Activated T-cell treated with anti-CD3 and anti-CD28 coated beads for 24 hours (primary cell): ENCODE results near the gene ELAVL3.
"Not testable (repeated sequence)": the region's sequence is repeated elsewhere in the genome, so short reads cannot be mapped to it uniquely, and the experiment has no call there.

Experiments used
- DNase-seq: peaks from one replicate; pipeline ENCODE4 v3.0.0-alpha.2; 2020; ENCODE audit warnings: low read depth

ELAVL3 gene

DNA sequence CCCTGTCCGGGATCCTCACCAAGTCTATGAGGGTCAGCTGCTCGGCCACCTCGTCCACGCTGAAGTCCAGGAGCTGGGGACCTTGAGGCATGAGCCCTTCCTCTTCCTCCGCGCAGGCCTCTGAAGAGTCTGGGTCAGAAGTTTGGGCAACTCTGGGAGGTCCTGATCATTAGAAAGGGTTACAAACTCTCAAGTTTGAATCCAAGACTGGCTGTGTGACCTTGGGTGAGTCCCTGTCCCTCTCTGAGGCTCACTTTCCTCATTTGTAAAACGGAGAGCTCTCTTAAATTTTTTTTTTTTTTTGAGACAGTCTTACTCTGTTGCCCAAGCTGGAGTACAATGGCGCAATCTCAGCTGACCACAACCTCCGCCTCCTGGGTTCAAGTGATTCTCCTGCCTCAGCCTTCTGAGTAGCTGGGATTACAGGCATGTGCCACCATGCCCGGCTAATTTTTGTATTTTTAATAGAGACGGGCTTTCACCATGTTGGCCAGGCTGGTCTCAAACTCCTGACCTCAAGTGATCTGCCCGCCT lies 74.1 kb downstream of the ELAVL3 start:
- DNase-seq = not testable (repeated sequence)

DNA sequence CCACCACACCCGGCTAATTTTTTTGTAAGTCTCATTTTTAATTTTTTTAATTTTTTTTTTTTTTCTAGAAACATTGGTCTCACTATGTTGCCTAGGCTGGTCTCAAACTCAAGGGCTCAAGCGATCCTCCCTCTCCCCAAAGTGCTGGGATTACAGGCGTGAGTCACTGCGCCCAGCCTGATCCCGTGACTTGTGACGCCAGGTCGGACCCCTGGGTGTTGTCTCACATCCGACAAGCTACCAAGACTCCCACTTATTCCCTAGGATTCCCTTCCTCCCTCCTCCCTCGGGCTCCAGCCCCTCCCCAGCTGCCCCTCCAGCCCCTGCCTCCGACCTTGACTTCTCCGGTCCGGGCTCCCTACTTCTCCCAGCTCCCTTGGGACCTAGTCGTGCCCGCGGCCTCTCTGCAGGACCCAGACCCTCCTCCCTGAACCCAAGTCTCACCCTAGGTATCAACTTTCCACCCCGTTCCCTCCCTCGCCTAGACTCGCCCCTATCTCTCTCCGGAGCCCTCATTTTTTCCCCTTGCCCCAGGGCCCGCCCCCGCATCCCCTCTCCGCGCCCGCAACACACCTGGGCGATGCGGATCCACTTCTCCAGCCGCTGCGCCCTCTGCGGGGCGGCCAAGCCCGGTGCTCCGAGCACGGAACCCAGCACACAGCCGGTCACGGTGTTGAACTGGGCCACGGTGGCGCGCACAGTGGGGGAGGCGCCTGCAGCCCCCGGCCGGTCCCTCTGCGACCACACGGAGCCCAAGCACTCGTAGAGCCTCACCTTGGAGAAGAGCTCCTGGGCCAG lies 74.8 kb downstream of the ELAVL3 start:
- DNase-seq = no peak

- no peak for DNase-seq
These were observed 76.1 kb downstream of the ELAVL3 start for GRCh38 chr19:11404588-11405222.

DNA sequence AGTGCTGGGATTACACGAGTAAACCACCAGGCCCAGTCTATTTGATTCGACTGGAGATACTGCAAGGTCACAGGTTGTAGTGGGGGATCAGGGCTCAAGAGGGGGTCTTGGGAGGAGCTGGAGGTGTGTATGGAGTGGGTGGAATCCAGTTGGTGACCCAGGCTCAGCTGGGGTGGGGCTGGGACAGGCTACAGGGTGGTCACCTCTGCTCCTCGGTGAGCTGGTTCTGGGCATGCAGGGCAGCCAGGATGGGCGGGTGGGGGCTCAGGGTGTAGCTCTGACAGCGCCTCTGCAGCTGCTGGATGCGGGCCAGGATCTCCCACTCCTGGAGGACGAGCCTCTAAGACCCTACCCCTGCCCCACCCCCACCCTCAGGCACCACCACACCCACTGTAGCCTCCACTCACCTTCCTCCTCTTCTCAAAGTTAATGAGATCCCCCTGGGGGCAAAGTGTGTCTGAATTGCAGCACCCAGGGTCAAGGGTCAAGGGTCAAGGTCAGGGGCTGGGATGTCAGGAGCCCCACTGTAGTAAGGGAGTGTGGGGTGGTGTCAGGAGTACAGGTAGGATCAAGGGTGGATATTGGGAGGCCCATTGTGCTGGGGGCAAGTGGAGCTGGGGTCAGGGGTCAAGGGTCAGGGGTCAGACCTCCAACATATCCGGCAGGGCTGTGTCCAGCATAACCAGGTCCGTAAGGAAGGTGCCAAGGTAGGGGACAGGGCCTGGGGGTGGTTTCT lies 78.9 kb downstream of the ELAVL3 start:
- DNase-seq = no peak
